PC-3 (cell line): ENCODE measurements around the gene STK38L. TPM values are rescaled to one million over a fixed set of nuclear protein-coding genes. Genes with fewer than 3 reads are reported as not detected.
A peak's percentile ranks its signal among the peaks of the same experiment; 100 is the strongest.

Source experiments
- ATAC-seq: fragments of 200-7000 bp; cut with Tn5 transposase; 2 replicates; pipeline ENCODE4 v1.9.1; 2020; ENCODE audit warnings: mild to moderate bottlenecking, moderate library complexity
- BruUV-seq: library from RNA; stranded (reverse); fragments of 400-500 nt; replicated peaks from 2 replicates; lab custom pipeline; 2021; lab: Mats Ljungman, UMichigan
- CTCF ChIA-PET: fragments of 300-600 bp; sonication (Branson Sonifier 250); formaldehyde crosslinking; loops from one replicate; lab custom pipeline; 2022; ENCODE audit warnings: antibody characterized with exemption; lab: Charles Lee
- POLR2A ChIA-PET: fragments of 300-600 bp; sonication (Branson Sonifier 250); formaldehyde crosslinking; loops from one replicate; lab custom pipeline; 2022; ENCODE audit warnings: antibody characterized with exemption; ENCODE audit not compliant: unreplicated experiment; lab: Charles Lee
- DNase-seq: peaks from one replicate; pipeline ENCODE4 v3.0.0-alpha.2; 2015
- H2AFZ ChIP-seq: fragments of 300-600 bp; sonication (generic); 2 replicates; pipeline ENCODE4 v1.6.0; 2016; ENCODE audit warnings: antibody characterized with exemption, low read length
- H3F3A ChIP-seq: fragments of 300-600 bp; sonication (generic); one replicate; pipeline ENCODE4 v1.6.0; 2017; ENCODE audit warnings: antibody characterized with exemption, low read length, control low read depth, mild to moderate bottlenecking; ENCODE audit not compliant: unreplicated experiment
- H3K27ac ChIP-seq: fragments of 300-600 bp; sonication (generic); 2 replicates; pipeline ENCODE4 v1.5.1; 2016; ENCODE audit warnings: mild to moderate bottlenecking, low read length
- H3K27me3 ChIP-seq: fragments of 300-600 bp; sonication (generic); 2 replicates; pipeline ENCODE4 v1.6.1; 2016; ENCODE audit warnings: low read length, mixed read lengths
- H3K36me3 ChIP-seq: fragments of 300-600 bp; sonication (generic); 2 replicates; pipeline ENCODE4 v1.6.1; 2016; ENCODE audit warnings: low read depth, mixed run types, low read length, mixed read lengths
- H3K4me1 ChIP-seq: fragments of 300-600 bp; sonication (generic); 2 replicates; pipeline ENCODE4 v1.5.1; 2016; ENCODE audit warnings: low read length; ENCODE audit not compliant: insufficient read depth
- H3K4me2 ChIP-seq: fragments of 300-600 bp; sonication (generic); 2 replicates; pipeline ENCODE4 v1.6.0; 2016; ENCODE audit warnings: low read length
- H3K4me3 ChIP-seq: fragments of 300-600 bp; sonication (generic); 2 replicates; pipeline ENCODE4 v1.5.1; 2016; ENCODE audit warnings: mild to moderate bottlenecking, low read length, mixed read lengths
- H3K79me2 ChIP-seq: fragments of 300-600 bp; sonication (generic); 2 replicates; pipeline ENCODE4 v1.6.1; 2017; ENCODE audit warnings: low read length, mixed read lengths
- H3K9ac ChIP-seq: fragments of 300-600 bp; sonication (generic); 2 replicates; pipeline ENCODE4 v1.6.0; 2016; ENCODE audit warnings: mild to moderate bottlenecking, low read length
- H3K9me2 ChIP-seq: fragments of 300-600 bp; sonication (generic); replicated peaks from 2 replicates; pipeline ENCODE4 v1.6.1; 2016; ENCODE audit warnings: mixed run types, low read length, mixed read lengths
- H3K9me3 ChIP-seq: fragments of 300-600 bp; sonication (generic); 2 replicates; pipeline ENCODE4 v1.6.1; 2016; ENCODE audit warnings: low read length, mixed read lengths
- H4K20me1 ChIP-seq: fragments of 300-600 bp; sonication (generic); 2 replicates; pipeline ENCODE4 v1.6.1; 2016; ENCODE audit warnings: low read length, mixed read lengths
- CTCF ChIP-seq: fragments of 300-600 bp; sonication (generic); conservative IDR thresholded peaks from 2 replicates; pipeline ENCODE4 v1.5.1; 2017; ENCODE audit warnings: antibody characterized with exemption, low read depth, mild to moderate bottlenecking, low read length
- EZH2 ChIP-seq: fragments of 300-600 bp; sonication (generic); IDR thresholded peaks from one replicate; pipeline ENCODE4 v1.6.1; 2017; ENCODE audit warnings: antibody characterized with exemption, mild to moderate bottlenecking, low read length; ENCODE audit not compliant: unreplicated experiment
- EZH2phosphoT487 ChIP-seq: fragments of 300-600 bp; sonication (generic); IDR thresholded peaks from 2 replicates; pipeline ENCODE4 v1.6.1; 2018; ENCODE audit warnings: mild to moderate bottlenecking, antibody characterized with exemption, low read length, borderline replicate concordance
- intact Hi-C: fragments of 100-400 bp; cut with micrococcal nuclease; formaldehyde crosslinking; loops from 2 replicates; pipeline ENCODE4 v1.9.0; 2023
- total RNA-seq: library from RNA; depleted of rRNA; stranded (reverse); fragments of >200 nt; gene quantifications from 2 replicates; pipeline ENCODE4 v1.2.3, GENCODE V29; 2014

Gene STK38L
- total RNA-seq, 1 experiment from 2014 or later, result 32.3 TPM

- H3K27ac ChIP-seq, result peak overlapping the region; percentile 93
- H3K4me1 ChIP-seq, result peaks cover 83% of the 10 kb centered on the region
- peak overlapping the region; percentile 53 for H3K4me3 ChIP-seq
- H3K79me2 ChIP-seq, result peaks cover 92% of the 10 kb centered on the region
- H3K36me3 ChIP-seq, result peaks cover 23% of the 10 kb centered on the region
- peak overlapping the region; percentile 70 for H3K9ac ChIP-seq
- TF ChIP-seq CTCF, result no peak
- no peak for TF ChIP-seq EZH2
- no peak for TF ChIP-seq EZH2phosphoT487
- H2AFZ ChIP-seq, result no peak overlapping the region
- ChIA-PET POLR2A (no interaction called here), CTCF (no interaction called here)
- BruUV-seq, result TSS peak; percentile 28
- no peaks in the 10 kb centered on the region for H3K9me3 ChIP-seq
- intact Hi-C loops, result loop anchor here (5.0 kb wide), 1 partner anchor 118 kb away; no protein-coding TSS in a partner anchor
- peak overlapping the region; percentile 85 for H3K4me2 ChIP-seq
- DNase-seq (peak; percentile 81), ATAC-seq (no peak)
- peaks cover 3% of the 10 kb centered on the region; the same call in 1 of the 2 replicates for H4K20me1 ChIP-seq
- H3K27me3 ChIP-seq, result no peaks in the 10 kb centered on the region
- H3K9me2 ChIP-seq, result no peaks in the 10 kb centered on the region
- H3F3A ChIP-seq, result peaks cover 34% of the 10 kb centered on the region
Measured at GRCh38 chr12:27344246-27344645, 100.2 kb downstream of the STK38L start.

GRCh38 chr12:27344760-27345159 is 100.7 kb downstream of the STK38L start:
- no peaks in the 10 kb centered on the region for H3K9me2 ChIP-seq
- no peak overlapping the region for H2AFZ ChIP-seq
- H3K9ac ChIP-seq, result peak overlapping the region; percentile 70
- H4K20me1 ChIP-seq, result peaks cover 3% of the 10 kb centered on the region; the same call in 1 of the 2 replicates
- ChIA-PET CTCF (interaction anchor here (0.7 kb wide), 1 partner anchor 13 kb away, joined by 4 read pairs; no protein-coding TSS in a partner anchor), POLR2A (no interaction called here)
- peak overlapping the region; percentile 93 for H3K27ac ChIP-seq
- ATAC-seq, result no peak
- peaks cover 27% of the 10 kb centered on the region; the same call in 1 of the 2 replicates for H3K36me3 ChIP-seq
- TF ChIP-seq EZH2phosphoT487 (no peak), CTCF (no peak), EZH2 (no peak)
- BruUV-seq, result no TSS peak
- peaks cover 83% of the 10 kb centered on the region for H3K4me1 ChIP-seq
- H3K4me2 ChIP-seq, result peak overlapping the region; percentile 85
- H3F3A ChIP-seq, result peaks cover 34% of the 10 kb centered on the region
- DNase-seq, result no peak
- H3K4me3 ChIP-seq, result peak overlapping the region; percentile 53
- intact Hi-C loops, result loop anchor here (5.0 kb wide), 1 partner anchor 118 kb away; no protein-coding TSS in a partner anchor
- H3K79me2 ChIP-seq, result peaks cover 92% of the 10 kb centered on the region
- no peaks in the 10 kb centered on the region for H3K9me3 ChIP-seq
- H3K27me3 ChIP-seq, result no peaks in the 10 kb centered on the region

- ATAC-seq, result no peak
- no peak for TF ChIP-seq EZH2
- TF ChIP-seq CTCF, result no peak
- no peak for TF ChIP-seq EZH2phosphoT487
- ChIA-PET POLR2A (interaction anchor here (0.7 kb wide), 1 partner anchor 38 kb away, joined by 4 read pairs; no protein-coding TSS in a partner anchor), CTCF (interaction anchor here (0.7 kb wide), 1 partner anchor 14 kb away, joined by 4 read pairs; no protein-coding TSS in a partner anchor)
- Histone ChIP-seq H3K4me1 (peaks cover 80% of the 10 kb centered on the region), H3K36me3 (peaks cover 27% of the 10 kb centered on the region; the same call in 1 of the 2 replicates), H3K9me2 (no peaks in the 10 kb centered on the region), H4K20me1 (peaks cover 3% of the 10 kb centered on the region; the same call in 1 of the 2 replicates), H3K79me2 (peaks cover 92% of the 10 kb centered on the region), H3K9me3 (no peaks in the 10 kb centered on the region), H2AFZ (no peak overlapping the region), H3K27ac (peak overlapping the region; percentile 93), H3K27me3 (no peaks in the 10 kb centered on the region), H3F3A (peaks cover 34% of the 10 kb centered on the region), H3K4me2 (peak overlapping the region; percentile 85), H3K4me3 (no peak overlapping the region), H3K9ac (peak overlapping the region; percentile 70)
- DNase-seq, result peak; percentile 18
- BruUV-seq, result no TSS peak
- intact Hi-C loops, result no loop called here
Measured at GRCh38 chr12:27345376-27345775, 101.3 kb downstream of the STK38L start.
